DOHH2 (cell line): Measurements from ENCODE around the gene VPS37C.
"Not testable (repeated sequence)": the region's sequence is repeated elsewhere in the genome, so short reads cannot be mapped to it uniquely, and the experiment has no call there.

Experiments
- EZH2phosphoT487 ChIP-seq: fragments of 200-600 bp; sonication (generic); IDR thresholded peaks from 2 replicates; pipeline ENCODE4 v1.6.1; 2017; ENCODE audit warnings: borderline replicate concordance, mild to moderate bottlenecking, antibody characterized with exemption, low read length, moderate library complexity, mixed read lengths
- TF ChIP-seq, protein P1 (sequence below): fragments of 200-600 bp; sonication (generic); IDR thresholded peaks from one replicate; pipeline ENCODE4 v1.5.1; 2014; ENCODE audit warnings: antibody characterized with exemption, mild to moderate bottlenecking, low read depth, low read length; ENCODE audit not compliant: poor library complexity, severe bottlenecking

- TF ChIP-seq, protein P1, sequence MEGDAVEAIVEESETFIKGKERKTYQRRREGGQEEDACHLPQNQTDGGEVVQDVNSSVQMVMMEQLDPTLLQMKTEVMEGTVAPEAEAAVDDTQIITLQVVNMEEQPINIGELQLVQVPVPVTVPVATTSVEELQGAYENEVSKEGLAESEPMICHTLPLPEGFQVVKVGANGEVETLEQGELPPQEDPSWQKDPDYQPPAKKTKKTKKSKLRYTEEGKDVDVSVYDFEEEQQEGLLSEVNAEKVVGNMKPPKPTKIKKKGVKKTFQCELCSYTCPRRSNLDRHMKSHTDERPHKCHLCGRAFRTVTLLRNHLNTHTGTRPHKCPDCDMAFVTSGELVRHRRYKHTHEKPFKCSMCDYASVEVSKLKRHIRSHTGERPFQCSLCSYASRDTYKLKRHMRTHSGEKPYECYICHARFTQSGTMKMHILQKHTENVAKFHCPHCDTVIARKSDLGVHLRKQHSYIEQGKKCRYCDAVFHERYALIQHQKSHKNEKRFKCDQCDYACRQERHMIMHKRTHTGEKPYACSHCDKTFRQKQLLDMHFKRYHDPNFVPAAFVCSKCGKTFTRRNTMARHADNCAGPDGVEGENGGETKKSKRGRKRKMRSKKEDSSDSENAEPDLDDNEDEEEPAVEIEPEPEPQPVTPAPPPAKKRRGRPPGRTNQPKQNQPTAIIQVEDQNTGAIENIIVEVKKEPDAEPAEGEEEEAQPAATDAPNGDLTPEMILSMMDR = not testable (repeated sequence)
- not testable (repeated sequence) for TF ChIP-seq EZH2phosphoT487
Measured at GRCh38 chr11:61180205-61180604, 19.0 kb upstream of the VPS37C start.
